Measurements from ENCODE around the gene RBBP5. TPM values are rescaled to one million over a fixed set of nuclear protein-coding genes. Genes with fewer than 3 reads are reported as not detected.

Gene RBBP5
- polyA plus RNA-seq, 3 donors: 4.9 to 10.2 (median 8.1) TPM

DNA sequence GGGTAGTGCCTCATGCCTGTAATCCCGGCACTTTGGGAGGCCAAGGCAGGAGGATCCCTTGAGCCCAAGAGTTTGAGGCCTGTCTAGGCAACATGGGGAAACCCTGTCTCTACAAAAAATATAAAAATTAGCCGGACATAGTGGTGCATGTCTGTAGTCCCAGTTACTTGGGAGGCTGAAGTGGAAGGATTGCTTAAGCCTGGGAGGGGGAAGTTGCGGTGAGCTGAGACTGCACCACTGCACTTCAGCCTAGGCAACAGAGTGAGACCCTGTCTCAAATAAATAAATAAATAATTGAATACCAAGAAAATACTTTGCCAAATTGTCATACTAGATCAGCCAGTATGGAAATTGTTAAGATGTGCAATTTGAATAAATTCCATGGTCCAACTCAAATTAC lies 5.9 kb upstream of the RBBP5 start:
- H3K4me2 ChIP-seq (replicated peaks; ENCODE audit: extremely low read depth, low read length, poor library complexity, severe bottlenecking): no peak overlapping the region
- no peak overlapping the region for H3K27ac ChIP-seq (ENCODE audit: low read depth in 1 of 2, low read length in 2 of 2)
- WGBS (ENCODE audit: insufficient coverage): 100% methylated on average over 1 of the region's 3 CpGs
- Mint-ChIP-seq H3K27ac (peak overlapping the region in 2 of 7 donors; percentile 45 to 59), H3K36me3 (no peaks in the 10 kb centered on the region), H3K9me3 (peaks cover 0 to 6% (median 0%) of the 10 kb centered on the region in 7 donors), H3K4me1 (peaks cover 16% of the 10 kb centered on the region), H3K4me3 (no peak overlapping the region), H3K27me3 (ENCODE audit: low read depth in 3 of 3) (no peaks in the 10 kb centered on the region)
- H3K4me3 ChIP-seq (replicated peaks in 1 of 3; ENCODE audit: low read depth in 2 of 3, low read length in 3 of 3): no peak overlapping the region
- no peaks in the 10 kb centered on the region for H3K36me3 ChIP-seq (replicated peaks in 1 of 2; ENCODE audit: control insufficient read depth in 1 of 2, insufficient read depth in 2 of 2, low read length in 2 of 2)
- H3K9ac ChIP-seq (ENCODE audit: insufficient read depth, low read length, poor library complexity, severe bottlenecking): no peak overlapping the region
- no peaks in the 10 kb centered on the region for H3K27me3 ChIP-seq (ENCODE audit: control insufficient read depth in 2 of 2, insufficient read depth in 2 of 2, low read length in 2 of 2)
- no peaks in the 10 kb centered on the region for H4K20me1 ChIP-seq (ENCODE audit: insufficient read depth, low read length)
- H3K9me3 ChIP-seq (replicated peaks in 1 of 2; ENCODE audit: control insufficient read depth in 1 of 2, insufficient read depth in 1 of 2, low read length in 2 of 2): no peaks in the 10 kb centered on the region
- intact Hi-C loops (cut with micrococcal nuclease): loop anchor here in 1 of 2 donors (10.0 kb wide), 1 partner anchor 127 kb away; no protein-coding TSS in a partner anchor
- peaks cover 5 to 11% of the 10 kb centered on the region in 2 donors for H3K4me1 ChIP-seq (ENCODE audit: control insufficient read depth in 1 of 2, insufficient read depth in 2 of 2, low read length in 2 of 2)
- no peak overlapping the region for H2AFZ ChIP-seq (ENCODE audit: insufficient read depth, low read depth, low read length, poor library complexity, severe bottlenecking)
- peak; percentile 18 to 33 (median 23) for DNase-seq
- TF ChIP-seq, protein P1, sequence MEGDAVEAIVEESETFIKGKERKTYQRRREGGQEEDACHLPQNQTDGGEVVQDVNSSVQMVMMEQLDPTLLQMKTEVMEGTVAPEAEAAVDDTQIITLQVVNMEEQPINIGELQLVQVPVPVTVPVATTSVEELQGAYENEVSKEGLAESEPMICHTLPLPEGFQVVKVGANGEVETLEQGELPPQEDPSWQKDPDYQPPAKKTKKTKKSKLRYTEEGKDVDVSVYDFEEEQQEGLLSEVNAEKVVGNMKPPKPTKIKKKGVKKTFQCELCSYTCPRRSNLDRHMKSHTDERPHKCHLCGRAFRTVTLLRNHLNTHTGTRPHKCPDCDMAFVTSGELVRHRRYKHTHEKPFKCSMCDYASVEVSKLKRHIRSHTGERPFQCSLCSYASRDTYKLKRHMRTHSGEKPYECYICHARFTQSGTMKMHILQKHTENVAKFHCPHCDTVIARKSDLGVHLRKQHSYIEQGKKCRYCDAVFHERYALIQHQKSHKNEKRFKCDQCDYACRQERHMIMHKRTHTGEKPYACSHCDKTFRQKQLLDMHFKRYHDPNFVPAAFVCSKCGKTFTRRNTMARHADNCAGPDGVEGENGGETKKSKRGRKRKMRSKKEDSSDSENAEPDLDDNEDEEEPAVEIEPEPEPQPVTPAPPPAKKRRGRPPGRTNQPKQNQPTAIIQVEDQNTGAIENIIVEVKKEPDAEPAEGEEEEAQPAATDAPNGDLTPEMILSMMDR (IDR thresholded peaks at IDR 0.05): no peak
- no peaks in the 10 kb centered on the region for H3K79me2 ChIP-seq (ENCODE audit: insufficient read depth, low read length)

DNA sequence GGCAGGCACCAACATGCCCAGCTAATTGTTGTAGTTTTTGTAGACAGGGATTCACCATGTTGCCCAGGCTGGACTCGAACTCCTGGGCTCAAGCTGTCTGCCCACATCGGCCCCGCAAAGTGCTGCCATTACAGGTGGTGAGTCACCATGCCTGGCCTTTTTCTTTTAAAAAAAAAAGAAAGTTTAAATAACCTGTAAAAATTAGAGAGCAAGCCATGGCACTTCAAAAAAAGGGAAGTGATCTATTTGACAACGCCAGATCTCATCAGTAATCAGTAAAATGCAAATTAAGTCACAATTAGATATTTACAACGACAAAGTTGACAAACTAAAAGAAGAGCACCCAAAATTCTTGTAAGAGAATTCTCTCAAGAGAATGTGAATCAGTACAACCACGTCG lies 2.9 kb upstream of the RBBP5 start:
- no peak for DNase-seq
- H3K27ac Mint-ChIP-seq: peak overlapping the region in 1 of 7 donors; percentile 35
- Histone ChIP-seq H3K4me3 (replicated peaks in 1 of 3; ENCODE audit: low read depth in 2 of 3, low read length in 3 of 3) (no peak overlapping the region), H3K4me1 (ENCODE audit: control insufficient read depth in 1 of 2, insufficient read depth in 2 of 2, low read length in 2 of 2) (peaks cover 25 to 28% of the 10 kb centered on the region in 2 donors), H2AFZ (ENCODE audit: insufficient read depth, low read depth, low read length, poor library complexity, severe bottlenecking) (no peak overlapping the region), H3K4me2 (replicated peaks; ENCODE audit: extremely low read depth, low read length, poor library complexity, severe bottlenecking) (no peak overlapping the region), H3K27ac (ENCODE audit: low read depth in 1 of 2, low read length in 2 of 2) (no peak overlapping the region), H3K9me3 (replicated peaks in 1 of 2; ENCODE audit: control insufficient read depth in 1 of 2, insufficient read depth in 1 of 2, low read length in 2 of 2) (no peaks in the 10 kb centered on the region), H4K20me1 (ENCODE audit: insufficient read depth, low read length) (peaks cover 8% of the 10 kb centered on the region), H3K79me2 (ENCODE audit: insufficient read depth, low read length) (peaks cover 20% of the 10 kb centered on the region), H3K9ac (ENCODE audit: insufficient read depth, low read length, poor library complexity, severe bottlenecking) (no peak overlapping the region), H3K27me3 (ENCODE audit: control insufficient read depth in 2 of 2, insufficient read depth in 2 of 2, low read length in 2 of 2) (no peaks in the 10 kb centered on the region), H3K36me3 (replicated peaks in 1 of 2; ENCODE audit: control insufficient read depth in 1 of 2, insufficient read depth in 2 of 2, low read length in 2 of 2) (no peaks in the 10 kb centered on the region)
- intact Hi-C loops (cut with micrococcal nuclease): loop anchor here (5.0 to 10.0 kb wide), 4 partner anchors 88 to 628 kb away; partner anchors contain the start of genes DSTYK (in 2 of the 2) and NUCKS1 (in 1 of the 2)
- TF ChIP-seq, protein P1 (IDR thresholded peaks at IDR 0.05): no peak
- H3K27me3 Mint-ChIP-seq (ENCODE audit: low read depth in 3 of 3): peaks cover 0 to 2% (median 0%) of the 10 kb centered on the region in 3 donors
- WGBS (ENCODE audit: insufficient coverage): 100% methylated on average over 2 of the region's 7 CpGs
- no peak overlapping the region for H3K4me3 Mint-ChIP-seq
- H3K4me1 Mint-ChIP-seq: peaks cover 38% of the 10 kb centered on the region
- H3K36me3 Mint-ChIP-seq: no peaks in the 10 kb centered on the region
- peaks cover 0 to 6% (median 0%) of the 10 kb centered on the region in 7 donors for H3K9me3 Mint-ChIP-seq

Data from CD14-positive monocyte (primary cell).